HG03280 (cell line): ENCODE results near the gene MUC22.
"Not testable (repeated sequence)": the region's sequence is repeated elsewhere in the genome, so short reads cannot be mapped to it uniquely, and the experiment has no call there.

Experiments
- ATAC-seq: cut with Tn5 transposase; IDR thresholded peaks from one replicate; pipeline ENCODE4 v1.9.1; 2021; ENCODE audit warnings: mild to moderate bottlenecking, moderate library complexity; ENCODE audit not compliant: unreplicated experiment

The MUC22 gene

DNA sequence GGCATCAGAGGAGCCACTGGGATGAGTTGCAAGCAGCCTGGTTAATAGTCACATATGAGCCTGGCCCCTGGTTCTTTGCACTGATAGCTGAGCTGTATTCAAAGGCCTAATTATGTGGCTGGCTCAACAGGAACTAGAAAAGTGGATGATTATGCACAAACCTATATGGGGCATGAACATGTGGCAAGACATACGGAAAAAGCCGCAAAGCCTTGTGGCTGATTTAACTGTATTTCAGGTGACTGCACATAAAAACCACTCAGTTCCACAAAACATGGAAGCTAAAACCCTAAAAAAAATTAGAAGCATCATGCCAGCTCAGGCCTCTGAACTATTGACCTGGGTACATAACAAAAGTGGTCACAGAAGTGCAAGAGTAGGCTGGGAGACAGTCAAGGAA, 13.0 kb upstream of the MUC22 start:
- ATAC-seq, result no peak

DNA sequence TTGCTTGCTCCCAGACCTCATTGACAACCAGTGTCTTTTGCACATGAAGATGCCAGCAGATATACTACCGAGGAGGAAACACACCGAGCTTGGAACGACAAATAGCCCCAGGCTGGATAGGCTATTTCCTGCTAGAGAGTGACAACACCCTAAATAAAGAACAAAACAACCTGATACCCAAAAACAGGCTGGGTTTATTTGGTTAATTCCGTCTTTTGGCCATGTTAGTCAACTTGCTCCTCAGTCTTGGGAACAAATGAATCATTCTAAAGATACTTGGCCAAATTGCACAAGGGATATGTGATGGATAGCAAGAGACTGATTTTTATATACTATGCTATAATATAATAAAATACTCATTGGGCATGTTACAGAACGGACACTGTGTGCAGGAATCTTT, 11.5 kb upstream of the MUC22 start:
- ATAC-seq, result no peak

DNA sequence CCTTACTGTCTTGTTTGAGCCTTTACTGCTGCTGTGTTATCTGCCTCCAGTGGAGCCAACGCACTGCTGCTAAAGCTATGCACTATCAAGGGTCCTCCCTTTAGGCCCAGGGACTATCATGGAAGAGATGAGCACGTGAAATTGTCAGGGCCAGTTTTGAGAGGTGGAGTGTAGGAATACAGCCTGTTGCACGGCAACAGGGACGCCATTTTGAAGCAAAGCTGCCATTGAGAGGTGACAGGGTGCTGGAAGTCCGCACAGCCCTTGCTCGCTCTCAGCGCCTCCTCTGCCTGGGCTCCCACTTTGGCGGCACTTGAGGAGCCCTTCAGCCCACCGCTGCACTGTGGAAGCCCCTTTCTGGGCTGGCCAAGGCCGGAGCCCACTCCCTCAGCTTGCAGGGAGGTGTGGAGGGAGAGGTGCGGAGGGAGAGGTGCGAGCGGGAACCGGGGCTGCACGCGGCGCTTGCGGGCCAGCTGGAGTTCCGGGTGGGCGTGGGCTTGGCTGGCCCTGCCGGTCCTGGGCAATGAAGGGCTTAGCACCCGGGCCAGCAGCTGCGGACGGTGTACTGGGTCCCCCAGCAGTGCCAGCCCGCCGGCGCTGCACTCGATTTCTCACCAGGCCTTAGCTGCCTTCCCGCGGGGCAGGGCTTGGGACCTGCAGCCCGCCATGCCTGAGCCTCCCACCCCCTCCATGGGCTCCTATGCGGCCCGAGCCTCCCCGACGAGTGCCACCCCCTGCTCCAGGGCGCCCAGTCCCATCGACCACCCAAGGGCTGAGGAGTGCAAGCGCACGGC, 10.0 kb upstream of the MUC22 start:
- not testable (repeated sequence) for ATAC-seq

DNA sequence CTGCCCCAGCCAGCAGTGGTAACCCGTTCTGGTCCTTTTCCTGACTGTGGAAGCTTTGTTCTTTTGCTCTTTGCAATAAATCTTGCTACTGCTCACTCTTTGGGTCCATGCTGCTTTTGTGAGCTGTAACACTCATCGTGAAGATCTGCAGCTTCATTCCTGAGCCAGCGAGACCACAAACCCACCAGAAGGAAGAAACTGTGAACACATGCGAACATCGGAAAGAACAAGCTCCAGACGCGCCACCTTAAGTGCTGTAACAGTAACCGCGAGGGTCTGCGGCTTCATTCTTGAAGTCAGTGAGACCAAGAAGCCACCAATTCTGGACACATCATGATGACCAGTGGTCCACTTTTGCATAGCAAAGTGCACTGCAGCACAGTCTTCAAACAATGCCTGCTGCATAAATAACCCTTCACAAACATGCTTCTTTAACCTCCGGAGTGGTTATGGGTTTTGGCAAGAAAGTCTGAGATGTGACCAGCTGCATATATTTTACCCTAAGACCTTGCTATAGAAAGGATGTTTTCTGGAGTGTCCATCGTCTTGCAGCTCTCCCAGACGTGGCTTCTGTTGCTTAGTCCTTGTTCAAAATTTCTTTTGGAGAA, 8.9 kb upstream of the MUC22 start:
- ATAC-seq, result no peak

DNA sequence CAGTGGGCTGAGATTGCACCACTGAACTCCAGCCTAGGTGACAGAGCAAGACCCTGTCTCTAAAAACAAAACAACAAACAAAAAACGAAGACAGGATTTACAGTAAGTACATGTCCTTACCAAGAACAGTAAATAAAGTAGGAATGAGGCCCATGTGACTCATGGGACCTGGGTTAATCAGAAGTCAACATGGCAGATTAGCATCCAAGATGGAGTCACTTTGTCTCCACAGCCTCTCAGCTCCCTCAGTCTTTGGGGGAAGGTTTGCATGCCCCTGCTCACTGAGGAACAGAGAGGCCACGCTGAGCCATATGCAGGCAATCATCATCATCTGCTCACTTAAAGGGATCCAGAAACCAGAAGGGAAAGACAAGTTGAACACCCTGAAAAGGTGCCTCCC, 7.8 kb upstream of the MUC22 start:
- ATAC-seq, result no peak

DNA sequence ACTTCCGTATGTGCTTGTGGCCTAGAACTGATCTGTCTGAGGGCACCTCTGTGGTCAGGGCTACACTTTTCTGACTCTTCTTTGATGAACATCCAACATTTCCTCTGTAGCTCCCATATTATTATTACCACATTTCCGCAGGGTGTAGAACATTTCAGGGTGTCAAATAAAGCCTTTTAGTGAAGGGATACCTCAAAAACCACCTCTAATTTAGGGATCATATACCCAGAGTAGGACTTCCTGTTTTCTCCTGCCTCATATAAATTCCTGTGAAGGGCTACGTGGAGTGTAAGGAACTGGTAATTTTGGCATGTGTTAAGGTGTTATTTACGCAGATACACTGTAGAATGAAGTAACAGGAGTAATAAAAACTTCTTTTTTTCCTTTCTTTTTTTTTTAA, 5.5 kb upstream of the MUC22 start:
- ATAC-seq, result no peak

DNA sequence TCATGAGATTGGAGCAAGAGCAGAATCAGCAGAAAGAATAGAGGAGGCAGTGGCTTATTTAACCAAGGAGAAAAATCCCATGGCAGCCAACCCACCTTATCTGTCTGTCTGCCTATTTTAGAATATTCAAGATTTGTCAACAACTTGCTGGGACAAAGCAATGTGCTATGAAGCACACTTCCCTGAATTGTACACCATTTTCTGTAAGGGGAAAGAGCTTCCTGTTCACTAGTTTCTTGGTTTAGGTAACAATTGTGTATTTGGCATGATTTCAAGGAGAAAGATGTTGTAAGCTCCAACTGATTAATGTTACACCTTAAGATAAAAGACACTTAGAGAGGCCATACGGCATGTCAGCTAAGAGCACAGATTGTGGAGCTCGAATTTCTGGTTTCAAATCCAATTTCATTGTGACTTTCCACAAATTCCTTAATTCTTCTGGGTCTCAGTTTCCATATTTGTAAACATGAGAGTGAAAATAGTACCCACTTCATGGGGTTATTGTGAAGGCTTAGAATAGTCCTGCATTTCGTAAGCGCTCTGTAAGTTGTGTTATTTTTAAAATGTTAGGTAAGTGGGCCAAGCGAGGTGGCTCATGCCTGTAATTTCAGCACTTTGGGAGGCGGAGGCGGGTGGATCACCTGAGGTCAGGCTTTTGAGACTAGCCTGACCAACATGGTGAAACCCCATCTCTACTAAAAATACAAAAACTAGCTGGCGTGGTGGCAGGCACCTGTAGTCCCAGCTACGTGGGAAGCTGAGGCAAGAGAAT, 4.8 kb upstream of the MUC22 start:
- ATAC-seq, result no peak

DNA sequence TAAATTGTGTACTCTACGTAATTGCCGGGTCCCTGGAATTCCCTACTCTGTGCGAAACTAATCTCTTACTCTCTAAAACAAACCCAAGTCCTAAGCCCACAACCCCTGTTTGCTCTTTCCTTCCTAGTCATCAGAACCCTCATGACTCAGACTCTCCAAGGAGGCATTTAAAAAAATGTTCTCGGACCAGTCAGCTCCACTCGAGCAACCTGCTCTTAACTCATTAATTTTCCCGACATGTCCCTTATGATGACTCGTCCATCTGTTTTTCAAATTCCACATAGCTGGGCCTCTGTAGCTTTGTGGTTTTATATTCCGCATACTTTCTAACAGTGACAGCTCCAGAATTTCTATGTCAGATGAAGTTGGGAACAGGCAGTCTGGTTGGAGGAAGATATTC, 2.6 kb upstream of the MUC22 start:
- no peak for ATAC-seq

DNA sequence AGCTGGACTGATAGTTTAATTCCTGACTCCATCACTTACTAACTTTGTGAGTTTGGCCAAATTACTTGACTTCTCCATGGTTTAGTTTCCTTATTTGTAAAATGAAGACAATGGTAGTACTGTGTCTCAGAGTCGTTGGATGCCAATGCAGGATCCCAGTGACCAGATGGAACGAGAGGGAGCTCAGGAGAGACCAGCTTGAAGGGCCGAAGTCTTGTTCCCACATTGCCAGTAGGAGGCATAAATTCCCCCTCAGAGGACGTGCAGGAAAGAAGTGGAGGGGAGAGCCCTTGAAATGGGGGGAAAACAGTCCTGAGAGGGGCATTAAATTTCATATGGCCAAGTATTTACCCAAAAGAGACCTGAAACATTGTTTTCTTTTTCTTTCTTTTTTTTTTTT, 2.1 kb upstream of the MUC22 start:
- no peak for ATAC-seq

DNA sequence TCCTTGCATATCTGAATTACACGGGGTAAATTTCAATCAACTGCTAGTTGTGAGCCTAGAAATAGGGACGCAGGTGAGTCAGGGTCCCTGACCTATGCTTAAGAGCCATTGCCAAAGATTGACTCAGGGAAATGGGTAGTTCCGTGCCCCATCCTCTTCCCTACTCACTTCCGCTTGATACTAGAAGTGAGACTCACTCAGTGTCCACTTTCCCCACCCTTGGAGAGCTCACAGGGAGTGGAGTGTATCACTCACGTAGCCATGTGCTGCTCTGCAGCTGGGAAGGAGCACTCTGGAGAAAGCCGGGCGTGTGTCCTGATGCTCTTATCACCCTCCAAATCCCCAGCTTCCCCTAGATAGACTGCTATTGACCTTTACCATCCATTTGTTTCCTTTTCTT, 543 bp upstream of the MUC22 start:
- ATAC-seq, result no peak

DNA sequence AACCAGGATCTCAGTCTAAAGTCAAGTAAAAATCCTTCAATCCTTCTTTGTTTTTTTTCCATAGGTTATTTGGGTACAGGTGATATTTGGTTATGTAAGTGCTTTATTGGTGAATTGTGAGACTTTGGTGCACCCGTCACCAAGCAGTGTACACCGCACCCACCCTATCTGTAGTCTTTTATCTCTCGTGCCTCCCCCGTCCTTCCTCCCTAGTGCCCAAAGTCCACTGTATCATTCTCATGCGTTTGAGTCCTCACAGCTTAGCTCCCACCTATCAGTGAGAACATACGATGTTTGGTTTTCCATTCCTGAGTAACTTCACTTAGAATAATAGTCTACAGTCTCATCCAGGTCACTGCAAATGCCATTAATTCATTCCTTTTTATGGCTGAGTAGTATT, 879 bp downstream of the MUC22 start:
- no peak for ATAC-seq

DNA sequence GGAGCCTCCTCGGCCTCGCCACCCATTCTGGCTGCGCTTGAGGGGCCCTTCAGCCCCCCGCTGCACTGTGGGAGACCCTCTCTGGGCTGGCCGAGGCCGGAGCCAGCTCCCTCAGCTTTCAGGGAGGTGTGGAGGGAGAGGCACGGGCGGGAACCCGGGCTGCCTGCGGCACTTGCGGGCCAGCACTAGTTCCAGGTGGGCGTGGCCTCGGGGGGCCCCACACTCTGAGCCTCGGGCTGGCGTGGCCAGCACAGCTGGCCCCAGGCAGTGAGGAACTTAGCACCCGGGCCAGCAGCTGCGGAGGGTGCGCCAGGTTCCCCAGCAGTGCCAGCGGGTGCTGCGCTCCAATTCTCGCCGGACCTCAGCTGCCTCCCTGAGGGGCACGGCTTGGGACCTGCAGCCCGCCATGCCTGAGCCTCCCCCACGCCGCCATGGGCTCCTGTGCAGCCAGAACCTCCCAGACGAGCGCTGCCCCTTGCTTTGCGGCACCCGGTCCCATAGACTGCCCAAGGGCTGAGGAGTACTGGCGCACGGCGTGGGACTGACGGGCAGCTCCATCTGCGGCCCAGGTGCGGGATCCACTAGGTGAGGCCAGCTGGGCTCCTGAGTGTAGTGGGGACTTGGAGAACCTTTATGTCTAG, 6.5 kb downstream of the MUC22 start:
- ATAC-seq, result no peak

DNA sequence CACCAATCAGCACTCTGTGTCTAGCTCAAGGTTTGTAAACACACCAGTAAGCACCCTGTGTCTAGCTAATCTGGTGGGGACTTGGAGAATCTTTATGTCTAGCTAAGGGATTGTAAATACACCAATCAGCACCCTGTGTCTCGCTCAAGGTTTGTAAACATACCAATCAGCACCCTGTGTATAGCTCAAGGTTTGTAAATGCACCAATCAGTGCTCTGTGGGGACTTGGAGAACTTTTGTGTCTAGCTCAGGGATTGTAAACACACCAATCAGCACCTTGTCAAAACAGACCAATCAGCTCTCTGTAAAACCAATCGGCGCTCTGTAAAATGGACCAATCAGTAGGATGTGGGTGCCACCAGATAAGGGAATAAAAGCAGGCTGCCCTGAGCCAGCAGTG, 7.2 kb downstream of the MUC22 start:
- ATAC-seq, result not testable (repeated sequence)

DNA sequence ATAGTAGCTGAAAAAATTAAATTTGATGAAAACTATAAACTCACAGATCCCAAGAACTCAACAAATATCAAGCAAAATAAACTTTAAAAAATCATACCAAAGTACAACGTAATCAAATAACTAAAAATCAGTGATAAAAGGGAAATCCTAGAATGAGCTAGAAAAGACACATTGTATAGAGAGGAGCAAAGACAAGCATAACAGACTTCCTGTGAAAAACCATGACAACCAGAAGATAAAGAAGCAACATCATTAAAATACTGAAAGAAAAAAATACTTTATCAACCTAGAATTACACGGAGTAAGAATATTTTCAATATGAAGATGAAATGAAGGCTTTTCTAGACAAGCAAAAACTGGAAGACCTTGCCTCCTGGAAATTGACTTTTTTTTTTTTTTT, 9.8 kb downstream of the MUC22 start:
- no peak for ATAC-seq

DNA sequence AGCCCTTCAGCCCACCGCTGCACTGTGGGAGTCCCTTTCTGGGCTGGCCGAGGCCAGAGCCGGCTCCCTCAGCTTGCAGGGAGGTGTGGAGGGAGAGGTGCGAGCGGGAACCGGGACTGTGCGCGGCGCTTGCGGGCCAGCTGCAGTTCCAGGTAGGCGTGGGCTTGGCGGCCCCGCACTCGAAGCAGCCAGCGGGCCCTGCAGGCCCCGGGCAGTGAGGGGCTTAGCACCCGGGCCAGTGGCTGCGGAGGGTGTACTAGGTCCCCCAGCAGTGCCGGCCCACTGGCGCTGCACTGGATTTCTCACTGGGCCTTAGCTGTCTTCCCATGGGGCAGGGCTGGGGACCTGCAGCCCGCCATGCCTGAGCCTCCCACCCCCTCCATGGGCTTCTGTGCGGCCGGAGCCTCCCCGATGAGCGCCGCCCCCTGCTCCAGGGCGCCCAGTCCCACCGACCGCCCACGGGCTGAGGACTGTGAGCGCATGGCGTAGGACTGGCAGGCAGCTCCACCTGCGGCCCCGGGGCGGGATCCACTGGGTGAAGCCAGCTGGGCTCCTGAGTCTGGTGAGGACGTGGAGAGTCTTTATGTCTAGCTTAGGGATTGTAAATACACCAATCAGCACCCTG, 10.5 kb downstream of the MUC22 start:
- not testable (repeated sequence) for ATAC-seq

DNA sequence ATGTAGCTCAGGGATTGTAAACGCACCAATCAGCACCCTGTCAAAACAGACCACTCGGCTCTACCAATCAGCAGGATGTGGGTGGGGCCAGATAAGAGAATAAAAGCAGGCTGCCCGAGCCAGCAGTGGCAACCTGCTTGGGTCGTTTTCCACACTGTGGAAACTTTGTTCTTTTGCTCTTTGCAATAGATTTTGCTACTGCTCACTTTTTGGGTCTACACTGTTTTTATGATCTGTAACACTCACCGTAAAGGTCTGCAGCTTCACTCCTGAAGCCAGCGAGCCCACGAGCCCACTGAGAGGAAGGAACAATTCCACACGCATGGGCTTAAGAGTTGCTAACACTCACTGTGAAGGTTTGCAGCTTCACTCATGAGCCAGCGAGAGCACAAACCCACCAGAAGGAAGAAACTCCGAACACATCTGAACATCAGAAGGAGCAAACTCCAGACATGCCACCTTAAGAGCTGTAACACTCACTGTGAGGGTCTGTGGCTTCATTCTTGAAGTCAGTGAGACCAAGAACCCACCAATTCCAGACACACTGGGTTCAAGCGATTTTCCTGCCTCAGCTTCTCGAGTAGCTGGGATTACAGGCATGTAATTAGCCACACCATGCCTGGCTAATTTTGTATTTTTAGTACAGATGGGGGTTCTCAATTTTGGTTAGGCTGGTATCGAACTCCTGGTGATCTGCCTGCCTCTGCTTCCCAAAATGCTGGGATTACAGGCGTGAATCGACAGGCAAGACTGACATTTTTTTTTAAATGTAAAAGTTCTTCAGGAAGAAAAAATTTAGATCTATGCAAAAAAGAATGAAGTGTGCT, 11.6 kb downstream of the MUC22 start:
- ATAC-seq, result not testable (repeated sequence)

DNA sequence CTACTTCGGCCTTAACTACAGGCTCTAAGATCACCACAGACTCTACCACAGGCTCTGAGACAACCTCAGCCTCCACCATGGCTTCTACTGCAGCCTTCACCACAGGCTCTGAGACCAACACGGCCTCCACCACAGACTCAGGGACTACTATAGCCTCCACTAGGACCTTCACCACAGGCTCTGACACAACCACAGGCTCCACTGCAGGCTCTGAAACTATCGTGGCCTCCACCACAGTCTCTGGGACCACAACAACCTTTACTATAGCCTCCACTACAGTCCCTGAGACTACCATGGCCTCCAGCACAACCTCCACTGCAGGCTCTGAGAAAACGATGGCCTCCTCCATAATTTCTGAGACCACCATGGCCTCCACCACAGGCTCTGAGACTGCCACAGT, 15.3 kb downstream of the MUC22 start:
- ATAC-seq, result no peak

DNA sequence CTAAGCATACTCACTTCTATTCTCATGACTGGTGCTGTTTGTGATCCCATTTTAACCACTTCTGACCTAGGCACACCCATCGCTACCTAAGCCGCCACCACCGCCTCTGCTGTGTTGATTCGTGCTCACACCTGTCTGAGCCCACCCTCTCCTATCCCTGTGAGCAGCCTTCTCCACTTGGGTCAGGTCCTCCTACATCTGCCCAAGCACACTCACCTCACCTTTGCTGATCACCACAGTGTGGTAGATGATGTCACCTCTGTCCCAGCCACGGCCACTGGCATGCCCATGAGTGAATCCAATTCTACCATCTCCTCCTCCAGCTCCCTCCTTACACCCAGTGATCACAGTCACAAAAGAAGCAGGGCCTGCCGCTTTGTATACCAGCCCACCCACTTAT, 20.8 kb downstream of the MUC22 start:
- no peak for ATAC-seq

DNA sequence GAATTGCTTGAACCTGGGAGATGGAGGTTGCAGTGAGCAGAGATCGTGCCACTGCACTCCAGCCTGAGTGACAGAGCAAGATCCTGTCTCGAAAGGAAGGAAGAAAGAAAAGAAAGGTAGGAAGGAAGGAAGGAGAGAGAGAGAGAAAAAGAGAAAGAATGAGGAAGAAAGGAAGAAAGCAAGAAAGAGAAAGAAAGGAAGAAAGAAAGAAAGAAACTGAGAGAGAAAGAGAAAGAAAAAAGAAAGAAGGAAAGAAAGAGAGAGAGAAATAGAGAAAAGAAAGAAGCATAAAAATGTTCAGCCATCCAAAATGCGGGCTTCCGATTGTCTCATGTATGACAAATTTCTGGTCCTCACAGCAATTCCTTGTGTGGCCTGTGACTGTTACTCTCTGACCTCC, 22.8 kb downstream of the MUC22 start:
- no peak for ATAC-seq

DNA sequence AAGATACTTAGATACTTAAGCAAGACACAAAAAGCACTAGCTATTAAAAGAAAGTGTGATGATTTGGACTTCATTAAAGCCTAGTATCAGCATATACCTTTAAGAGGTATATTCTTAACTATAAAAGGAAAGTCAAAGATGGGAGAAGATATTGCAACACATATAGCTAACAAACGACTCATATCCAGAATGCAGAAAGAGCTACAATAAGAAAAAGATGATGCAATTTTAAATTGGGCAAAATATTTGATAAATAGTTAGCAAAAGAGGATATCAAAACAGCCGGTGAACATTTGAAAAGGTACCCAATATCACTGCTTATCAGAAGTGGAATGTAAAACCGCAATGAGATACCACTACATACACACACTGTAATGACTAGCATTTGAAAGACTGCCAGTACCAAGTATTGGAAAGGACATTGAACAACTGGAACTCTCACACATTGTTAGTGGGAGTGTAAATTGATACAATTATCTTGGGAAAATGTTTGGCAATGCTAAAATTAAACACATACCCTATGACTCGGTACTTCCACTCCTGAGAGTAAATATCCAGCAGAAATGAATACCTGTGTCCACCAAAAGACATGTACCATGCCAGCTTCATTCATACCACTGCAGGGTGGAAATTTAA, 25.7 kb downstream of the MUC22 start:
- no peak for ATAC-seq
